ENCODE data around the gene PRAC1.

DNA sequence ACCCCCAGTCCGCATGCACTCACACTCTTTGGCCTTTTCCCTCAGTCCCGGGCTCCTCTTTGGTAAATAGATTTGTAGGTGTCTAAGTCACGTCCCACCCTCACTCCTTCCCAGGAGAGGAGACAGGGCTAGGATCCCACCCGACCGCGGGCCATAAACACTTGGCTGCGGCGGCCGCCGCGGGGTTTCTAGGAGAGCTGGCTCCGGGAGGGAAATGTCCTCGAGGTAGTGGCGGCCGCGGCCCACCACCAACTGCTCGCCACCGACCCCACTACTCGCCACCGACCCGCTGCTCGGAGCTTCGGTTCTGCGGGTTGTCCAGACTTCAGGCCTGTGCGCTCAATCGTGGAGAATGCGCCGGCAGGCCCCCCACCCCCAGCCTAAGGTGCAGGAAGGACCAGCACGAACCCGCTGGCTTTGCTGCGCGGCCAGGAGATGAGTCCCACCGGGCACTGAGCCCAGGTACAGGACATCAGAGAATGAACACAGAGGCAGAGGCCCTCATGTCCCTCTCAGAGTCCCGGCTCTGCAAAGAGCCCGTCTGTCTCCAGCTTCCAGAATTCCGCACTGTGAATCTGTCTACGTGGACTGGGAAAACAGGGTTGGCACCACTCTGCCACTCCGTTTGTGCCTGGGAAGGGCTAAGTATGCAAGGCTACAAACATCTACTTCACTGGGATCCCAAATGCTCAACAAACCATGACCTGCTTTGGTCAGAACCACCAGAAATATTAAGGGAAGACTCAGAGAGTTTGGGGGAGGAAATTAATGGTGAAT lies 3.2 kb upstream of the PRAC1 start:
- TF ChIP-seq E2F4 (CRISPR knock-in tag; IDR thresholded peaks at IDR 0.05; ENCODE audit: borderline replicate concordance, low read depth) (no peak), CTCF (IDR thresholded peaks at IDR 0.05) (no peak)
